ENCODE results near the gene DNAJC2.

DNAJC2 gene

DNA sequence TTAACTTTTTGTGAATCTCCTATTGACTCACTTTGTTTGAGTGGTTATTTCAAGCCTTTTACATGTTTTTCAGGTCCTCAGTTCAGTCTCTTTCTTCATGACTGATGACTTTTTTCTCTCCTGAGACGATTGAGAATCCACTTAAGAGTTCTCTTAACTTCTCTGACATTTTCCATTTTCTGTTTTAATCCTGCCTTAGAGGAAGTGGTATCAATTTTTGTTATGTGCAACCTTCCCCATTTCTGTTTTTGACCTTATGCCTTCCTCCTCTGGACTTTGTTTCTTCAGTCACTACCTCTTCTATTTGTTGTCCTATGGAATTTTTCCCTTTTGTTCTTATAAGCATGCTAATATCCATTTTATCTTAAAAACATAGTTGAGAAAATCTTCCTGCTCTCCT is 5.2 kb upstream of the DNAJC2 start:
- DNase-seq (ENCODE audit: low spot score), result no peak
- in situ Hi-C loops (cut with MboI; ENCODE audit: low sequenced_read_pairs, unreplicated experiment), result no loop called here
- TF ChIP-seq, protein P1, sequence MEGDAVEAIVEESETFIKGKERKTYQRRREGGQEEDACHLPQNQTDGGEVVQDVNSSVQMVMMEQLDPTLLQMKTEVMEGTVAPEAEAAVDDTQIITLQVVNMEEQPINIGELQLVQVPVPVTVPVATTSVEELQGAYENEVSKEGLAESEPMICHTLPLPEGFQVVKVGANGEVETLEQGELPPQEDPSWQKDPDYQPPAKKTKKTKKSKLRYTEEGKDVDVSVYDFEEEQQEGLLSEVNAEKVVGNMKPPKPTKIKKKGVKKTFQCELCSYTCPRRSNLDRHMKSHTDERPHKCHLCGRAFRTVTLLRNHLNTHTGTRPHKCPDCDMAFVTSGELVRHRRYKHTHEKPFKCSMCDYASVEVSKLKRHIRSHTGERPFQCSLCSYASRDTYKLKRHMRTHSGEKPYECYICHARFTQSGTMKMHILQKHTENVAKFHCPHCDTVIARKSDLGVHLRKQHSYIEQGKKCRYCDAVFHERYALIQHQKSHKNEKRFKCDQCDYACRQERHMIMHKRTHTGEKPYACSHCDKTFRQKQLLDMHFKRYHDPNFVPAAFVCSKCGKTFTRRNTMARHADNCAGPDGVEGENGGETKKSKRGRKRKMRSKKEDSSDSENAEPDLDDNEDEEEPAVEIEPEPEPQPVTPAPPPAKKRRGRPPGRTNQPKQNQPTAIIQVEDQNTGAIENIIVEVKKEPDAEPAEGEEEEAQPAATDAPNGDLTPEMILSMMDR (IDR thresholded peaks at IDR 0.05; ENCODE audit: borderline replicate concordance, control extremely low read depth, extremely low read depth, insufficient read depth, missing control alignments), result no peak

DNA sequence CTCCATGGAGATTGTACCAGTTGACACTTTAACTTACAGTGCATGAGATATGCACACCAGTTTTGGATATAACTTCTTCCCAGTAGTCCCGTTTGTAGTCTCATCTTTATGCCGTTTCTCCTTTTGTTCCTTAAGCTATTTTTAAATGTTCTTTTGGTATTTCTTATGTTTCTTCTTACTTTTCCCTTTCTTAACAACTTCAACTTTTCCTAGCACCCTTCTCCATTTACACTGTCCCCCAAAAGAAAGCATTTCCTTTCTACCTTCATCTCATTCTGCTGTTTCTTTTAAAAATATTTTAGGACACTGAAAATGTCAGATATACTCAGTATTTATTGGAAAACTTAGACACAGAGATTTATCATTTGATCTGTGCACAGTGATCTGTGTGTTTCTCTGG is 4.4 kb upstream of the DNAJC2 start:
- DNase-seq (ENCODE audit: low spot score), result no peak
- TF ChIP-seq, protein P1 (IDR thresholded peaks at IDR 0.05; ENCODE audit: borderline replicate concordance, control extremely low read depth, extremely low read depth, insufficient read depth, missing control alignments), result no peak
- in situ Hi-C loops (cut with MboI; ENCODE audit: low sequenced_read_pairs, unreplicated experiment), result no loop called here

DNA sequence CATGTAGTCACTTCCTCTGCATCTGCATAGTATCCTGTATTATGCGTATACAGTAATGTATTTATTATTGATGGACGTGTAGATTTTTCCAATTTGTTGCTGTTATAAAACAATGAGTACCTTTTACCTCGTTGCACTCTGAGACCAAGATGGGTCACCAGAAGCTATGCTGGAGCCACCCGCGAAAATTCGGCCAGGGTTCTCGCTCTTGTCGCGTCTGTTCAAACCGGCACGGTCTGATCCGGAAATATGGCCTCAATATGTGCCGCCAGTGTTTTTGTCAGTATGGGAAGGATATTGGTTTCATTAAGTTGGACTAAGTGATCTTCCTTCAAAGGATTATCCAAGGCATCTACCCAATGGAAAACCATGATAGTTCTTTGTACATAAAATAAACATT is 3.9 kb upstream of the DNAJC2 start:
- in situ Hi-C loops (cut with MboI; ENCODE audit: low sequenced_read_pairs, unreplicated experiment), result no loop called here
- no peak for DNase-seq (ENCODE audit: low spot score)
- TF ChIP-seq, protein P1 (IDR thresholded peaks at IDR 0.05; ENCODE audit: borderline replicate concordance, control extremely low read depth, extremely low read depth, insufficient read depth, missing control alignments), result no peak

DNA sequence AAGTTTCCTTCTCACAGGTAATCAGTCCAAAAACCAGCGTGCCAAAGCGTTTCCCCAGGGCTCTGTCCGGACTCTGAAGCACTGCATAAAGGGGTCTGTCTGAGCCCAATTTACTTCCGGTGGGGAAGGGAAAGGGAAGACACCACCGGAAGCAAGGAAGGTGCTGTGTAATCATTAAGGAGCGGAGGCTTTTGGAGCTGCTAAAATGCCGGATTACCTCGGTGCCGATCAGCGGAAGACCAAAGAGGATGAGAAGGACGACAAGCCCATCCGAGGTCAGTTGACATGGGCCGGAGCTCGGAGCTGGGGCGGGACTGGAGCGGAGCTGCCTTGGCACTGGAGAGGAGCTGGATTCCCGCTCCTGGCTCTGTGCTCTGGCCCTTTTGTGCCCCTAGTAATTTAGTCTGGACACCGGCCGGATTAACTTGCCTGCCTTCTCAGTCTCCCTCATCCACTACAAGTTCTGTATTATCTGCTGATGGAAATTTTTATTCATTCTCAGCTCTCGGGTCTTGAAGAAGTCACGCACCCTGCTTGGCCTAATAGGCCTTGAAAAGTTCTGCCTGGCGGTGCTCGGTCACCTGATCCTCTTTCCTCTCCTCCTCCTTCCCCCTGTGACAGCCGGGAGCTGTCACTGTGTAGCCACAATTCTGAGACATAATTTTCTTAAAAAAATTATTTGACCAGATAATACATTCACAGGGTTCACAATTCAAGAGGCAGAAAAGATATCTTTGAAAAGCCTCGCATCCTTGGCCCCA is 3.1 kb upstream of the DNAJC2 start, which contains the start of gene PSMC2:
Gene PSMC2, plus strand, starts transcription at position 137 of the 761 bp plus-strand sequence. Its CDS starts 69 bp downstream, at position 206.
- TF ChIP-seq, protein P1 (IDR thresholded peaks at IDR 0.05; ENCODE audit: borderline replicate concordance, control extremely low read depth, extremely low read depth, insufficient read depth, missing control alignments), result no peak
- DNase-seq (ENCODE audit: low spot score), result peak; percentile 74
- in situ Hi-C loops (cut with MboI; ENCODE audit: low sequenced_read_pairs, unreplicated experiment), result no loop called here

DNA sequence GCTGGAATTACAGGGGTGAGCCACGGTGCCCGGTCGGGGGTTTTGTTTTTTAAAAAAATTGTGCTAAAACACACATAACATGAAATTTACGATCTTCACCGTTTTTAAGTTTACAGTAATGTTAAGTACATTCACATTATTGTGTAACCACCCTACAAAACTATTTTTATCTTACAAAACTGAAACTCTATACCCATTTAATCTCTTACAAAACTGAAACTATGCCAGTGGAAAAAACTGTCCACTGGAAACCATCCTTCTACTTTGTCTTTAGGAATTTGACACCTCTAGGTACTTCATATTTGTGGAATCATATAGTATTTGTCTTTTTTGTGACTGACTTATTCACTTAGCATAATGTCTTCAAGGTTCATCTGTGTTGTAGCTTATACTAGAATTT is 1.8 kb upstream of the DNAJC2 start:
- TF ChIP-seq, protein P1 (IDR thresholded peaks at IDR 0.05; ENCODE audit: borderline replicate concordance, control extremely low read depth, extremely low read depth, insufficient read depth, missing control alignments), result no peak
- no peak for DNase-seq (ENCODE audit: low spot score)
- in situ Hi-C loops (cut with MboI; ENCODE audit: low sequenced_read_pairs, unreplicated experiment), result no loop called here

DNA sequence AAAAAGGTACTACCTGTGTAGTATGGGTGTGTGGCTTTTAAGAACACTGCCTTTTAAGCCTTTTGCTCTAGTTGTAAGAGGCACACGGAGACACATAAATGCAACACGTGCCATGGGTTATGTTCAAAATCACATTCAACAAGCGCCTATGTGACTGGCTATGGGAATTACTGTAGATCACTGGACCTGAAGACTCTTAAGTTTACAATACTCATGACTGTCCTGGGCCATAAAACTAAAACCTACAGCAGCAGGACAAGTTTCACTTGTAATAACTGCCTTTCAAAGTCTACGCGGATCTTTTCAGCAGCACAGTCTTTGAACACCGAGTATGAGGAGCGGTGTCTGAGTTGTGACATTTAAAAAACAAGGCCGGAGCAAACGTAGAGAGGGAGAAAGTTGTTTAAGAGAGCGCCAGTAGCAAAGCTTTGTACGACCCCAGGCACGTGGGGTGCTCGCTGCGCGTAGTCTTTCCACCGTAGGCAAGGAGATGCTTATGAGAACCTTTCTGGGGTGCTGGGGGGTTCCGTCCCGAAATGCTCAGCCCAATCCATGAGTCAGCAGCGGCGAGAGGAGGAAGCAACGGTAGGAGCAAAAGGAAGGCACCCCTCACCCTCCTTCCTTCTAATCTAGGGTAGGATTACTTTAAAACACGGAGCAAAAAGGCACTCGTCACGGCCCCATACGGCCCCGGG is 662 bp downstream of the DNAJC2 start:
- DNase-seq (ENCODE audit: low spot score), result peak; percentile 39
- in situ Hi-C loops (cut with MboI; ENCODE audit: low sequenced_read_pairs, unreplicated experiment), result no loop called here
- TF ChIP-seq, protein P1 (IDR thresholded peaks at IDR 0.05; ENCODE audit: borderline replicate concordance, control extremely low read depth, extremely low read depth, insufficient read depth, missing control alignments), result no peak
